ENCODE measurements around the gene RIGI. TPM values are rescaled to one million over a fixed set of nuclear protein-coding genes. Genes with fewer than 3 reads are reported as not detected.

RIGI gene
- 3.1 and 3.4 TPM in 2 replicates for total RNA-seq
- 2.6 and 4.6 TPM in 2 replicates for polyA plus RNA-seq

DNA sequence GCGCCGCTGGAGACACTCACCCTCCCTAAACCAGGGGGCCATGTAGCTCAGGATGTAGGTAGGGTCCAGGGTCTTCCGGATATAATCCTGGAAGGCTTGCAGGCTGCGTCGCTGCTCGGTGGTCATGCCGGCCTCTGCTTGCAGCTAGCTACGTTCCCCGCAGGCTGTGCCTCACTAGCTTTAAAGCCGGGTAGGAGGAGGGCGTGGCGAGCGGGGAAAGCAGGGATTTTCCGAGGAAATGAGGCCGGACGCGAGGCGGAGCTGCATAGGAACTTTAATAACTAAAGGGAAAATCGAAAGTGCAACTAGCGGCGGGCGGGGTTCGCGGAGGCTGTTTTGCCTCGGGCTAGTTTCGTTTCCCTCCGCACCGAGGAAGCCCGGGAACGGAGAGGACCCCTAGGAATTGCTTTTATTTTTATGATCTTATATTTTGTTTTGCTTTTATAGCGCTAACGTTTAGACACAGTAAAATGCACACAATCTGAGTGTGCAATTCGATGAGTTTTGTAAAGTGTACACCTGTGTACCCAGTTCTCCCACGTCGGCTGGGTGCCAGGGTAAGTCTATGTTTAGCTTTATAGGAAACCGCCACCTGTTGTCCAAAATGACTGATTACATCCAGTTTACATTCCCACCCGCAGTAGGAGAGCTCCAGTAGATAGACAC, at the start of gene RIGI:
TSS of gene RIGI (minus strand) at position 156 of the 666 bp plus-strand sequence. CDS start at position 126, 30 bp downstream.
- Histone ChIP-seq H3K27ac (peak within 1 kb of the TSS; percentile 78), H3K4me3 (peak within 1 kb of the TSS; percentile 79)
- TF ChIP-seq, protein P1, sequence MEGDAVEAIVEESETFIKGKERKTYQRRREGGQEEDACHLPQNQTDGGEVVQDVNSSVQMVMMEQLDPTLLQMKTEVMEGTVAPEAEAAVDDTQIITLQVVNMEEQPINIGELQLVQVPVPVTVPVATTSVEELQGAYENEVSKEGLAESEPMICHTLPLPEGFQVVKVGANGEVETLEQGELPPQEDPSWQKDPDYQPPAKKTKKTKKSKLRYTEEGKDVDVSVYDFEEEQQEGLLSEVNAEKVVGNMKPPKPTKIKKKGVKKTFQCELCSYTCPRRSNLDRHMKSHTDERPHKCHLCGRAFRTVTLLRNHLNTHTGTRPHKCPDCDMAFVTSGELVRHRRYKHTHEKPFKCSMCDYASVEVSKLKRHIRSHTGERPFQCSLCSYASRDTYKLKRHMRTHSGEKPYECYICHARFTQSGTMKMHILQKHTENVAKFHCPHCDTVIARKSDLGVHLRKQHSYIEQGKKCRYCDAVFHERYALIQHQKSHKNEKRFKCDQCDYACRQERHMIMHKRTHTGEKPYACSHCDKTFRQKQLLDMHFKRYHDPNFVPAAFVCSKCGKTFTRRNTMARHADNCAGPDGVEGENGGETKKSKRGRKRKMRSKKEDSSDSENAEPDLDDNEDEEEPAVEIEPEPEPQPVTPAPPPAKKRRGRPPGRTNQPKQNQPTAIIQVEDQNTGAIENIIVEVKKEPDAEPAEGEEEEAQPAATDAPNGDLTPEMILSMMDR (IDR thresholded peaks at IDR 0.05; ENCODE audit: low read depth, low read length), result peak; percentile 52

DNA sequence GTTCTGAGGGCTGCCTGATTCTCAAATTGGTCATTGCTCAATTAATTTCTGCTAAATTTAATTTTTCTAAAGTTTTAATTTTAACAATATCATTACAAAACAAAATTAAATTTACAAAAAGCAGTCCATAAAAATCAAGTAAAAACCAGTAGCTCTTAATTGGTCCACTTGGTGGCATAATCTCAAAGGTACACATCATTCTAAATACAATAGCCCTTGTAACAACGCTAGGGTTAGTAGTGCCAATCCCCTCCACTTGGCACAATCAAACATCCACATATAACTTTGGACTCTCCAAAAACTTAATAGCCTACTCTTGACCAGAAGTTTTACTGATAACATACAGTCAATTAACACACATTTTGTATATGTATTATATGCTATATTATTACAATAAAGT, 48.9 kb upstream of the RIGI start:
- Histone ChIP-seq H3K4me1 (ENCODE audit: low read depth) (peaks cover 11% of the 10 kb centered on the region), H3K27ac (no peak overlapping the region), H3K36me3 (no peaks in the 10 kb centered on the region), H3K9me3 (ENCODE audit: low read depth) (no peaks in the 10 kb centered on the region), H3K4me3 (no peak overlapping the region), H3K27me3 (no peaks in the 10 kb centered on the region)
- TF ChIP-seq, protein P1 (IDR thresholded peaks at IDR 0.05; ENCODE audit: low read depth, low read length), result no peak
- DNase-seq (ENCODE audit: low read depth in 1 of 2, low spot score in 1 of 2), result no peak

More for the DNA sequence above, at the start of gene RIGI:
- peak; percentile 77 to 95 for DNase-seq (ENCODE audit: low read depth in 1 of 2, low spot score in 1 of 2)
- no peaks in the 10 kb centered on the region for H3K9me3 ChIP-seq (ENCODE audit: low read depth)
- H3K36me3 ChIP-seq, result no peaks in the 10 kb centered on the region
- no peaks in the 10 kb centered on the region for H3K27me3 ChIP-seq
- peaks cover 4% of the 10 kb centered on the region for H3K4me1 ChIP-seq (ENCODE audit: low read depth)

DNA sequence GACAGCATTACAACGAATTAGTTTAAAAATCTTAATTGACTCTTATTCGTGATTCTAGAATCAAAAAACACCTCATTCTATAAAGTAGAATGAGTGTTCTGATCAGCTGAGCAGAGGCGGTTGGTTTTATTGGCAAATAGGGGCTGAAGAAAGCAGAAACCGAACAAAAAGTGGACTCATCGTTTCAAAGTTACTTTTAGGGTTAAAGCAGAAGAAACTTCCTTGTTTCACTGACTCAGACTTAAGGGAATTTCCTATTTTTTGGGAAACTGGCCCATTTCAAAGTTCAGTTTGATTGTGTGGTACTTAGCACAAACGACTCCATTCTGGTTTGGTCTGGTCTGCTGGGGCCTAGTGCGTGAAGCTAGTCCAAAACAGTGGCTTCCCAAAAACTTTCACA, 47.8 kb upstream of the RIGI start:
- TF ChIP-seq, protein P1 (IDR thresholded peaks at IDR 0.05; ENCODE audit: low read depth, low read length), result no peak
- H3K4me3 ChIP-seq, result peak overlapping the region; percentile 81
- H3K36me3 ChIP-seq, result no peaks in the 10 kb centered on the region
- H3K9me3 ChIP-seq (ENCODE audit: low read depth), result no peaks in the 10 kb centered on the region
- H3K27me3 ChIP-seq, result no peaks in the 10 kb centered on the region
- no peak for DNase-seq (ENCODE audit: low read depth in 1 of 2, low spot score in 1 of 2)
- H3K4me1 ChIP-seq (ENCODE audit: low read depth), result peaks cover 11% of the 10 kb centered on the region
- H3K27ac ChIP-seq, result peak overlapping the region; percentile 99

DNA sequence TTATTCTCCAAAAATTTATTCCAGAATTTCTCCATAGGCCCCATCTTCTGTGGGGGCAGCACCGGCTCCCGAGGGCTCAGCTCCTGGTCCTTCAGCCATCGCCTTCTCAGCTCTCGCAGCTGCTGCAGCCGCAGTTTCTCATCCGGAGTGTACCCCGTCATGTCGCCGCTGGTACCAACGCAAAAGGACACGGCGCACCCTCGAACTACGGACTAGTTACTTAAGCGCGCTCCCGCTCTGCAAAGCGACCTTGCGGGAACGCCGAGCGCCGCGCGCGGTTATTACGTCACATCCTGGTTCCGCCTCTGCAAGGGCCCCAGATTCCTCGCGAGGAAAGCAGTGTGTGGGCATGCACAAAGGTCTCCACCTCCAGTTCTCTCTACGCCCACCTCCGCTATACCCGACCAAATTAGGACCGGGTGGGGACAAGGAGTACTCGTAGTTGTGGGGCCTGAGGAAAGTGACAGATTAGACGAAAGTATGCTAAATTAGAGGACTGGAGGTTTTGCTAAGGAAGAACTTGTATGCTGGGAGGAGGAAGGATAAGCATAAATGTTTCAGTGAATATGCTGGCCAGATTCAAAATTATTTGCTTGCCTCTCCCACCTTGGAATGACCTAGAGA, 47.0 kb upstream of the RIGI start, which contains the start of gene NDUFB6:
TSS of gene NDUFB6 (minus strand) at position 260 of the 624 bp plus-strand sequence. CDS start at position 161, 99 bp downstream.
- DNase-seq (ENCODE audit: low read depth in 1 of 2, low spot score in 1 of 2), result peak; percentile 96 to 97
- Histone ChIP-seq H3K27me3 (no peaks in the 10 kb centered on the region), H3K9me3 (ENCODE audit: low read depth) (no peaks in the 10 kb centered on the region), H3K27ac (peak within 1 kb of the TSS; percentile 99), H3K4me1 (ENCODE audit: low read depth) (peaks cover 11% of the 10 kb centered on the region), H3K4me3 (peak within 1 kb of the TSS; percentile 81), H3K36me3 (no peaks in the 10 kb centered on the region)
- TF ChIP-seq, protein P1 (IDR thresholded peaks at IDR 0.05; ENCODE audit: low read depth, low read length), result no peak

DNA sequence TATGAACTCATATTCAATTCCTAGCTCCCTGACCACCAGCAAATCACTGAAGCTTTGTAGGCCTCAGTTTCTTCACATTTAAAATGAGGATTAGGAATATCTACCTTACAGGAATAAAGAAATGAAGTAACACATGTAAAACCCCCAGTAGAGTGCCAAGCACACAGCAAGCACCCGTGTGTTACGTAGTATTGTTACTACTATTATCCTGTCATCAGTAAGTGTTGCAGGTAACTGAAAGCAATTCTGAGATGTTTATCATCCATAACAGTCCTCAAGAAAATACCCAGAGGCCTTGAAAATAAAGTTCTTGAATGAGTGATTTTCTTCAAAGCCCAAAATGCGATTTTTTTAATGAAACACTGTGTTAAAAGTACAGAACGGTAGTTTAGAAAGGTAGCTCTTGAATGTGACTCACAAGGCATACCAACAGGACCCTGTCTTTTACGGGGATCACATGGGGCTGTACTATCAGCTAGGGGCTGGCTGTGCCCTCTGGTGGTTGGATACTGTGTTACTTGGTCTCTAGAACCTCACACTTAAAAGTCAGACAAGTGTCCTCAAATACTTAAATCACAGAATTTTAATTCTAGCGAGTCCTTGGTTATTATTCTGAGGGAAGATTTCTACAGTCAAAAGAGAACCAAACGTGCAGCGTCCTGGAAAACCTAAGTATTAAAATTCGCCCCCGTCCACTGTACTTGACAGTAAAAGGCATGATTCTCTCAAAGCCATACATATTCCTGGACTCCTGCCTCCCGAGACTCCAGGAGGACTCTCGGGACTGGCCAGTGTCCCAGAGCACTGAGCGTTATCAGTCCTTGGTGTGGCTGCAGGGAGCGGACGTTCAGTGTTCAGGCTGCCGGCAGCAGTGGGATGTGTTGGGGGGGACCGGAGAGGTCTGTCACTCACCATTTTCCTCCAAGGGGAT, 46.2 kb upstream of the RIGI start:
- Histone ChIP-seq H3K4me1 (ENCODE audit: low read depth) (peaks cover 11% of the 10 kb centered on the region), H3K9me3 (ENCODE audit: low read depth) (no peaks in the 10 kb centered on the region), H3K4me3 (peak overlapping the region; percentile 81), H3K27me3 (no peaks in the 10 kb centered on the region), H3K27ac (peak overlapping the region; percentile 99), H3K36me3 (no peaks in the 10 kb centered on the region)
- TF ChIP-seq, protein P1 (IDR thresholded peaks at IDR 0.05; ENCODE audit: low read depth, low read length), result peak; percentile 67
- peak; percentile 81 to 87 for DNase-seq (ENCODE audit: low read depth in 1 of 2, low spot score in 1 of 2)

Data from cardiac muscle cell (in vitro differentiated cells and primary cell).